HG02885 (cell line): ENCODE results near the gene PKDCC.
"Not testable (repeated sequence)": the region's sequence is repeated elsewhere in the genome, so short reads cannot be mapped to it uniquely, and the experiment has no call there.

ENCODE experiments used
- ATAC-seq: cut with Tn5 transposase; IDR thresholded peaks from one replicate; pipeline ENCODE4 v1.9.1; 2021; ENCODE audit warnings: mild to moderate bottlenecking; ENCODE audit not compliant: unreplicated experiment, poor library complexity

PKDCC gene

GRCh38 chr2:42030200-42030759 is 17.5 kb upstream of the PKDCC start:
- no peak for ATAC-seq

GRCh38 chr2:42030829-42031228 is 17.0 kb upstream of the PKDCC start:
- ATAC-seq = no peak

GRCh38 chr2:42031281-42032223 is 16.3 kb upstream of the PKDCC start:
- no peak for ATAC-seq

GRCh38 chr2:42032224-42032620 is 15.6 kb upstream of the PKDCC start:
- ATAC-seq = no peak

GRCh38 chr2:42032745-42033144 is 15.1 kb upstream of the PKDCC start:
- ATAC-seq = no peak

- ATAC-seq = not testable (repeated sequence)
These were observed 13.7 kb upstream of the PKDCC start for GRCh38 chr2:42034096-42034495.

- no peak for ATAC-seq
These were observed 12.6 kb upstream of the PKDCC start for GRCh38 chr2:42035241-42035640.

GRCh38 chr2:42036413-42036812 is 11.4 kb upstream of the PKDCC start:
- no peak for ATAC-seq

GRCh38 chr2:42036940-42037339 is 10.9 kb upstream of the PKDCC start:
- no peak for ATAC-seq

GRCh38 chr2:42040643-42041278 is 7.1 kb upstream of the PKDCC start:
- ATAC-seq = no peak

GRCh38 chr2:42041377-42042127 is 6.3 kb upstream of the PKDCC start:
- no peak for ATAC-seq

GRCh38 chr2:42042631-42043355 is 5.0 kb upstream of the PKDCC start:
- no peak for ATAC-seq

- no peak for ATAC-seq
These were observed 3.9 kb upstream of the PKDCC start for GRCh38 chr2:42043789-42044394.

- no peak for ATAC-seq
These were observed 2.9 kb upstream of the PKDCC start for GRCh38 chr2:42044939-42045338.

GRCh38 chr2:42045352-42045751 is 2.5 kb upstream of the PKDCC start:
- ATAC-seq = no peak

GRCh38 chr2:42045848-42046748 is 1.7 kb upstream of the PKDCC start:
- no peak for ATAC-seq

GRCh38 chr2:42046819-42047487 is 868 bp upstream of the PKDCC start:
- no peak for ATAC-seq
